Measurements from ENCODE around the gene DGLUCY.
"Not testable (repeated sequence)": the region's sequence is repeated elsewhere in the genome, so short reads cannot be mapped to it uniquely, and the experiment has no call there.

Gene DGLUCY, protein sequence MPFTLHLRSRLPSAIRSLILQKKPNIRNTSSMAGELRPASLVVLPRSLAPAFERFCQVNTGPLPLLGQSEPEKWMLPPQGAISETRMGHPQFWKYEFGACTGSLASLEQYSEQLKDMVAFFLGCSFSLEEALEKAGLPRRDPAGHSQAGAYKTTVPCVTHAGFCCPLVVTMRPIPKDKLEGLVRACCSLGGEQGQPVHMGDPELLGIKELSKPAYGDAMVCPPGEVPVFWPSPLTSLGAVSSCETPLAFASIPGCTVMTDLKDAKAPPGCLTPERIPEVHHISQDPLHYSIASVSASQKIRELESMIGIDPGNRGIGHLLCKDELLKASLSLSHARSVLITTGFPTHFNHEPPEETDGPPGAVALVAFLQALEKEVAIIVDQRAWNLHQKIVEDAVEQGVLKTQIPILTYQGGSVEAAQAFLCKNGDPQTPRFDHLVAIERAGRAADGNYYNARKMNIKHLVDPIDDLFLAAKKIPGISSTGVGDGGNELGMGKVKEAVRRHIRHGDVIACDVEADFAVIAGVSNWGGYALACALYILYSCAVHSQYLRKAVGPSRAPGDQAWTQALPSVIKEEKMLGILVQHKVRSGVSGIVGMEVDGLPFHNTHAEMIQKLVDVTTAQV

GRCh38 chr14:91113829-91114078 is at the start of gene DGLUCY:
TSS of gene DGLUCY (plus strand) at chr14:91114073. CDS start at chr14:91160295, 46,222 bp downstream.
- DNase-seq: no peak

DNA sequence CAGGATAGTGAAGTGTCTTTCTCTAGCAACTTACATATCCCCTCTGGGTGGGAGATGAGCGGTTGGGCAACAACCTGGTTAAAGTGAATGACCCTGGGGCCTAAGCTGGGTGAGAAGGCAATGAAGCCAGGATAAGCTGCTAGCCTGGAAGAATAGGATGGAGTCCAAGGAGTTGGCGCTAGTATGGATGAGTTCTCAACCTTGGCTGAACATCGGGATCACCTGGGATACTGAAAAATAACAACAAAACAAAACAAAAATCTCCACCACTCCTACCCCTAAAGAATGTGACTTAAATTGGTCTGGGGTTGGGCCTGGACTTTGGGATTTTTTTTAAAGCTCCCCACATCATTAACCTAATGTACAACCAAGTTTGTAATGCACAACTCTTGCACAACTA is 48.6 kb upstream of the DGLUCY start:
- no peak for DNase-seq

- peak; percentile 29 for DNase-seq
Measured at GRCh38 chr14:91067186-91067585, 46.7 kb upstream of the DGLUCY start.

DNA sequence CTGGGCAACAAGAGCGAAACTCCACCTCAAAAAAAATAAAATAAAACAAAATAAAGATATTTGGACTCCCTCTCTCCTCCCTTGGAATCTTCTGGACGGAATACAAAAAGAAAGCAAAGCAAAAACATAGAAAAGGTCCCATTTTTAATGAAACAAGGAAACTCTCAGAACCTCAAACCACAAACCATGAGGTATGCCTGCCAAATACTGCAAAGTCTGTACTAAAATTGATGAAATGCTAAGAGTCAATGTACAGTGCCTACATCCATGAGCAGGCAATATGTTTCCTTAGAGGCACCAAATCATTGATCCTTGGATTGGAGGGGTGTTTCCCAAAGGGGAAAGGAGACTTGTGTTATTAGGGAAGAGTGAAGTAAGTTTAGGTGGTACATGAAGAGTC is 45.2 kb upstream of the DGLUCY start:
- no peak for DNase-seq

GRCh38 chr14:91070572-91070971 is 43.3 kb upstream of the DGLUCY start:
- DNase-seq: no peak

- DNase-seq: no peak
Measured at GRCh38 chr14:91075553-91075952, 38.3 kb upstream of the DGLUCY start.

GRCh38 chr14:91078095-91078737 is 35.7 kb upstream of the DGLUCY start:
- peak; percentile 20 for DNase-seq

- no peak for DNase-seq
Measured at GRCh38 chr14:91080071-91080470, 33.8 kb upstream of the DGLUCY start.

- no peak for DNase-seq
Measured at GRCh38 chr14:91082282-91082681, 31.6 kb upstream of the DGLUCY start.

GRCh38 chr14:91084516-91084915 is 29.4 kb upstream of the DGLUCY start:
- DNase-seq: no peak

- not testable (repeated sequence) for DNase-seq
Measured at GRCh38 chr14:91087470-91087869, 26.4 kb upstream of the DGLUCY start.

DNA sequence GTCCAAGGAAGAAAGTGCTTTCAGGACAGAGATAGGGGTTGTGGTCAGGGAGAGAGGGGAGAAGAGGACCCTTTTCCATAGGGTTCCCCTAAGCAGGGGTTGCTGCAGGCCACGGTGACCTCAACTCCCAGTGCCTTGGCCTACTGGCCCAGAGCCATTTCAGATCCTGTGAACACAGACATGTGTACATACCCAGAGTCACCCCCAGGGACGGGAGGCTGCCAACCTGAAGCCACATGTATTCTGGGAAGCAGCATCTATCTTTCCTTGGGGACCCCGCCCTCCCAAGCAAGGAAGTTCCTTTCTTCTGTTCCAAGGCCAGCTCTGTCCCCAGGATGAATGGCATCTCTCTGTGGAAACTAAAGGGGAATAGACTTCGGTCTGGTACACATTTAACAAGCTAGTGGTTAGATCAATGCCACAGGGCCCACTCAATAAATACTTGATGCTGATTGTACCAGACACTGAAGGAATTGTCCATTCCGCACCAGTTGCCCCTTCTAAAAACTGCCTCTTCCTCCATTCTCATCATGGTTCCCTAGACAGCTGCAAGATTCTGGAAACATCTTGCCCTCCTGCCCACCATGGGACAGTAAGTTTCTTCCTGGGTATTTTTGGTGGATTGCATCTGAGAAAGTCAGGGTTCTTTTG is 25.2 kb upstream of the DGLUCY start:
- DNase-seq: no peak

DNA sequence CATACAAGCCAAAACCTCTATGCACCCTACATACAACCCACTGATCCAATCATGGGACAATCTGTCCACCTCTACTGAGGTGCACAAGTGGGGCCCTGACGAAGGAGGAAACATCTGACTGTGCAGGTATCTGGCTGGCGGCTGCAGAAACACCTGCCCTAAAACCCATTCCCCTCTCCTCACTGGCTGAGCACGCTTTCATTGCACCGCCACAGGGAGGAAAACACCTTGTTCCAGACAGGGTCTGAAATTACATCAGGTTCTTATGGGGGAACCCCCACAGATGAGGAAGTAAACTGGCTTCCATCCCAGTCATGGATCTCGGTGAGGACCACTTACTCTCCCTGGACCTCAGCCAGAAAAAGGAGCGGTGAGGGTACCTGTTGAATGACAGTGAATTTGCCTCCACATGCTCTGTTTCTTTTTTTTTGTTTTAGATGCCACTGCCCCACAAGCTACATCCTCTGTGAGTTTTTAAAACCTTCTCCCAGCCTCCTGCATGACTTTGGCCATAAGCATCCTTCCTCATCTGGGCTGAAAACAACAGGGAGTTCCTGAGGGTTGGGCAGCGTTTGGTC is 23.8 kb upstream of the DGLUCY start:
- DNase-seq: no peak

GRCh38 chr14:91090743-91091142 is 23.1 kb upstream of the DGLUCY start:
- DNase-seq: no peak

GRCh38 chr14:91092073-91092472 is 21.8 kb upstream of the DGLUCY start:
- DNase-seq: no peak

DNA sequence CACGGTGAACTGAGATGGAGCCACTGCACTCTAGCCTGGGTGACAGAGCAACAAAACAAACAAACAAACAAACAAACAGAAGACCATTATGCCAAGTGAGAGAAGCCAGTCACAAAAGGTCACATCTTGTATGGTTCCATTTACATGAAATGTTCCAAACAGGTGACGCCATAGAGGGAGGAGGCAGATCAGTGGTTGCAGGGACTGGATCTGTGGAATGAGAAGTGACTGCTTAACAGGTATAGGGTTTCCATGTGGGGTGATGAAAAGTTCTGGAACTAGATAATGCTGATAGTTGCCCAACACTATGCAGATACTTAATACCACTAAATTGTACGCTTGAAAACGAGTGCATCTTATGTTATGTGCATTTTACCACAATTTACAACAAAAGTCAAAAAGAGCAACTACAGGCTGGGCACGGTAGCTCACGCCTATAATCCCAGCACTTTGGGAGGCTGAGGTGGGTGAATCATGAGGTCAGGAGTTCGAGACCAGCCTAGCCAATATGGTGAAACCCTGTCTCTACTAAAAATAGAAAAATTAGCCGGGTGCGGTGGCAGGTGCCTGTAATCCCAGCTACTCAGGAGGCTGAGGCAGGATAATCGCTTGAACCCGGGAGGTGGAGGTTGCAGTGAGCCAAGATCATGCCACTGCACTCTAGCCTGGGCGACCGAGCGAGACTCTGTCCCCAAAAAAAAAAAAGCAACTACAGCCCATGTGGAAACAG is 20.0 kb upstream of the DGLUCY start:
- DNase-seq: not testable (repeated sequence)

DNA sequence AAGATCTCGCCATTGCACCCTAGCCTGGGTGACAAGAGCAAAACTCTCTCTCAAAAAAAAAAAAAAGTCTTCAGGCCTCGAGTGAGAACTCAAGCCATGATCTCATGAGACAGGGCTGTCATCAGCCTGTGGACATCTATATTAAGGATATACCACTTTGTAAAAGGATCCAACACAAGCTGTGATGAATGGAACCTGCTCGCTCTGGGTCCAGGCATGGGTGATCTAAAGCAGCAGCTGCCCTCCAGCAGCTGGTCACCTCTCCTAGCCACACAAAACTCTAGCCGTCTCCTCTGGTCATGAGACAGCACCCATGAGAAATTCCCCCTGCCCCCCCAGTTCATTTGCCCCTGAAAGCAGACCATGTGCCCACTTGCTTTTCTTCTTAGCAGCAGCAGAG is 19.1 kb upstream of the DGLUCY start:
- DNase-seq: no peak

DNA sequence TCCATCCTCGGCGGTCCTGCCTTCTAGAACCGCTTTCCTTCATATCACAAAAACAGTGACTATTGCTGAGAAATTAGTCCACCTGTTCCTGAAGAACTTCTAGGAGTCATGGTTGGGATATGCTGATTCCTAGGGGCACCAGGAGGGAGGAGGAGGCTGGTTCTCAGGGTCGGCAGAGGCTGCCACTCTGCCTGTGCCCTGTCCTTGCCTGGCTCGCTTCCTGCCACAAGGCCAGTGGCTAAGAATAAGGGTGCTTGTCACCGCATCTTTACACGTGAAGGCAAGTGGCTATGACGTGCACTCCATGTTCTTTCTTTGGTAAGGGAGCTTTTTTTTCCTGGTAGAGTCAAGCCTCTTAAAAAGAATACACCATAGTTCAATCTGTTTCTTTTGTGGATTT is 18.7 kb upstream of the DGLUCY start:
- DNase-seq: no peak

DNA sequence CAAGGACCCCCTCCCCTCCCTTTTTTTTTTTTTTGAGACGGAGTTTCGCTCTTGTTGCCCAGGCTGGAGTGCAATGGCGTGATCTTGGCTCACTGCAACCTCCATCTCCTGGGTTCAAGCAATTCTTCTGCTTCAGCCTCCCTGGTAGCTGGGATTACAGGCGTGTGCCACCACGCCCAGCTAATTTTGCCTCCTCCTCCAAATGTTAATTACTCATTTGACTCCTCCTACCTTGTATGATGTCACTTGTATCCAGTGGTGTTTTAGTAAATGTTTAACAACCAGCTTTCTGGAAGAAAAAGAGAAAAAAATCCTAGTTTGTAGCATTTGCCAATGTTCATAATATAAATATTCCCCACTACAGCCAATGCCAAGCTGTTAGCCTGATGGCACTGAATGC is 16.2 kb upstream of the DGLUCY start:
- DNase-seq: not testable (repeated sequence)

- no peak for DNase-seq
Measured at GRCh38 chr14:91098591-91098990, 15.3 kb upstream of the DGLUCY start.

DNA sequence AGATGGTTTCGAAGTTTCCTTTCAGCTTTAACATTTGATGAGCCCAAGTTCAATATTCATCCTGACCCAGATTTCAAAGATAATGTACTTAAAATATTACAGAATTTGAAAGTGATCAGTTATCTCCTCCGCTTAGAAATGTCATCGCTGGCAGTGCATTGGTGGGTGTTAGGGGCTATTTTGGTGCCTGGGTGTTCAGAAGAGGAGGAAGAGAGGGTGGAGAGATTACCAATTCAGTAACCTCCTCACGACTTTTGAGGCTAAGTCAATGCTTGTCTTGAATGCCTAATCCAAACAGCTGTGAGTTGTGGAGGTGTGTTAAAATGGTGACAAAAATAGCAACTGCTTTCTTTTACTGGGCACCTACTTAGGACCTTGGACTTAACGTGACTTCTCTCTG is 13.8 kb upstream of the DGLUCY start:
- DNase-seq: no peak

DNA sequence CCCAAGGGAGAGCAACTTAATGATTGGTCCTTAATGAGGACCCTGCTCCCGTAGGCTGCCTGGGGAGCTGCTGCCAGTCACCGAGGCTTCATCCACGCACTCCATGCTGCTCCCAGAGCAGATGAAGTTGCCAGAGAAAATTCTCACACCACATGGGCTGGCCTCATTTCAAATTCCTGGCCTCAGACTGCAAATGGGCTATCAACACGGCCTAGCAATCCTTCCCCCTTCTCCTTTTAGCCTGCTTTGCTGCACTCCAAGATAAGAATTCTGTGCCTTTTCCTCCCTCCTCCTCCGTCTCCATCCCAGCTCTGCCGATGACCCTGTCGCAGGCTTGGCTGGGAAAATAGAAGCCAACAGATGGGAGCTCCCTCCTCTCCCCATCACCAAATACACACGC is 10.8 kb upstream of the DGLUCY start:
- no peak for DNase-seq
